ENCODE measurements around the gene CANT1.

Gene CANT1

DNA sequence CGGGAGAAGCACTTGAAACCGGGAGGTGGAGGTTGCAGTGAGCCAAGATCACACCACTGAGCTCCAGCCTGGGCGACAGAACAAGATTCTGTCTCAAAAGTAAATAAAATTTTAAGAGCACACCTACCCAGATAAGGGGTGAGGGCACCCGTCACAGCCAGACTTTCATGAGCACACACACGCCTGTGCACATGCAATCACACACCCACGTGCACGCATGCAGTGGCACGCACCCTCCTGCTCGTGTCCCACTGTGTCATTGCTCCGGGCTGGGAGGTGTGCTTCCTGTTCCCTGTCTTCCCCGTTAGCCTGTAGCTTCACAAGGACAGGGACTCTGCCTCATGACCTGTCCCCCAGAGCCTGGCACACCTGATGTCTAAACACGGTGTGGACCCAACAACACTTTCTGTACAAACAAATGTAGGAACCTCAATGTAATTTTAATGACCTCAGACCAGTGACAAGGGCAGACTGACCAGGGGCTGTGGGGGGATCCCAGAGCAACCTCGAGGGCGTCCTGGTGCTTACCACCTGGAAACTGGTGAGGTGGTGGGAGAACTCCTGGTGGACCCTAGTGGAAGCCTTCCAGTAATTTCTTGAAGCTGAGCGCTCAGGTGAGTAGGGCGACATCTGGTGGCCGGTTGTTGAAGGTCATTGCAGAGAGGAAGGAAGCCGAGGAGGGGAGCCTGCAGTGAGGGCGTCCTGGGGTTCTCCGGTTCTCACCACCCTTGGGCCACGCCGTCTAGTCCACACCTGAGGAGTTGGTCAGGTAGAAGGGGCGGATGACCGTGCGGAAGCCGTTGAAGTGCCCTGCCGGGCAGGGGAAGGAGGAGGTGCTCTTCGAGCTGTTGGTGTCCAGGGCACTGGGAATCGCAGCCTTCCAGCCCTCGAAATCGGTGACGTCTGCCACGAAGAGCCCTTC lies 38.5 kb downstream of the CANT1 start:
- no peak overlapping the region for H3K4me3 ChIP-seq (ENCODE audit: low read depth, low read length)
- TF ChIP-seq, protein P1, sequence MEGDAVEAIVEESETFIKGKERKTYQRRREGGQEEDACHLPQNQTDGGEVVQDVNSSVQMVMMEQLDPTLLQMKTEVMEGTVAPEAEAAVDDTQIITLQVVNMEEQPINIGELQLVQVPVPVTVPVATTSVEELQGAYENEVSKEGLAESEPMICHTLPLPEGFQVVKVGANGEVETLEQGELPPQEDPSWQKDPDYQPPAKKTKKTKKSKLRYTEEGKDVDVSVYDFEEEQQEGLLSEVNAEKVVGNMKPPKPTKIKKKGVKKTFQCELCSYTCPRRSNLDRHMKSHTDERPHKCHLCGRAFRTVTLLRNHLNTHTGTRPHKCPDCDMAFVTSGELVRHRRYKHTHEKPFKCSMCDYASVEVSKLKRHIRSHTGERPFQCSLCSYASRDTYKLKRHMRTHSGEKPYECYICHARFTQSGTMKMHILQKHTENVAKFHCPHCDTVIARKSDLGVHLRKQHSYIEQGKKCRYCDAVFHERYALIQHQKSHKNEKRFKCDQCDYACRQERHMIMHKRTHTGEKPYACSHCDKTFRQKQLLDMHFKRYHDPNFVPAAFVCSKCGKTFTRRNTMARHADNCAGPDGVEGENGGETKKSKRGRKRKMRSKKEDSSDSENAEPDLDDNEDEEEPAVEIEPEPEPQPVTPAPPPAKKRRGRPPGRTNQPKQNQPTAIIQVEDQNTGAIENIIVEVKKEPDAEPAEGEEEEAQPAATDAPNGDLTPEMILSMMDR (IDR thresholded peaks at IDR 0.05; ENCODE audit: low read depth, low read length) = peak; percentile 69

GRCh38 chr17:78969865-78970264 lies 39.7 kb downstream of the CANT1 start:
- TF ChIP-seq, protein P1 (IDR thresholded peaks at IDR 0.05; ENCODE audit: low read depth, low read length) = no peak
- no peak overlapping the region for H3K4me3 ChIP-seq (ENCODE audit: low read depth, low read length)

DNA sequence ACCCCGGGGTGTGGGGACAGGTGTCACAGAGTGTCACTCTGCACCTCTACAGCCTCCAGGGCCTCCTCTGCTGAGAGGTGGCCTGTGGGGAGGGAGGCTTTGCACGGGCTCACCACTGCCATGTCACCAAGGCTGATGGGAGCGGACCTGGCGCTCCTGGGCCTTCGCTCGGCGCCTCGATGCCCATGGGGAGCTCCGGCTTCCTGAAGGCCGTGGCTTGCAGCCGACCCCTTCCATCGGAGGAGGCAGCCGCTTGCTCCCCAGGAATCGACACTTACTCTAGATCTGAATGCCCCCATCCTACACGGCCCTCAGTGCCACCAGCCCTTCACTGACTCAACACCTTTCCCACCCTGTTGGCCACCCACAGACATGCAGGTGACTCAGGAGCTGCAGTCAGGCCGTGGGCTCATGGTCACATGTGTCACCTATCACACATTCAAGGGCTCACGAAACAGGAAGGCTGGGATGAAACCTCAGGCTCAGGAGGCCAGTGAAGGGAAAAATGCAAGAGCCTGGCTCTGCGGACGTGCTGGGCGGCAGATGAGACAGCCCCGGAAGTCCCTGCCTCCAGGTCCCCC lies 41.7 kb downstream of the CANT1 start:
- TF ChIP-seq, protein P1 (IDR thresholded peaks at IDR 0.05; ENCODE audit: low read depth, low read length) = no peak
- H3K4me3 ChIP-seq (ENCODE audit: low read depth, low read length) = no peak overlapping the region

- no peak overlapping the region for H3K4me3 ChIP-seq (ENCODE audit: low read depth, low read length)
- TF ChIP-seq, protein P1 (IDR thresholded peaks at IDR 0.05; ENCODE audit: low read depth, low read length) = no peak
Observed at GRCh38 chr17:78966910-78967600, 42.5 kb downstream of the CANT1 start.

GRCh38 chr17:78966123-78966813 lies 43.3 kb downstream of the CANT1 start:
- no peak overlapping the region for H3K4me3 ChIP-seq (ENCODE audit: low read depth, low read length)
- TF ChIP-seq, protein P1 (IDR thresholded peaks at IDR 0.05; ENCODE audit: low read depth, low read length) = no peak

GRCh38 chr17:78965491-78965924 lies 44.1 kb downstream of the CANT1 start:
- TF ChIP-seq, protein P1 (IDR thresholded peaks at IDR 0.05; ENCODE audit: low read depth, low read length) = no peak
- no peak overlapping the region for H3K4me3 ChIP-seq (ENCODE audit: low read depth, low read length)
